Measurements from ENCODE around the gene MRPL12. TPM values are rescaled to one million over a fixed set of nuclear protein-coding genes. Genes with fewer than 3 reads are reported as not detected.

The MRPL12 gene
- total and polyA plus RNA-seq, 2 of the 13 experiments (the other 11 are each of a cell fraction or from before 2014, with no cell fraction given): 39.1 to 94.1 TPM

GRCh38 chr17:81690066-81690465, 13.1 kb upstream of the MRPL12 start:
- Histone ChIP-seq H3K9me3 (ENCODE audit: low read length) (no peaks in the 10 kb centered on the region), H3K4me1 (ENCODE audit: insufficient read depth, low read length) (peaks cover 9% of the 10 kb centered on the region), H3K27me3 (ENCODE audit: control insufficient read depth in 1 of 2, insufficient read depth in 2 of 2, low read length in 2 of 2) (no peaks in the 10 kb centered on the region; a peak in 1 of 5 replicates), H3K4me3 (replicated peaks in 1 of 3; ENCODE audit: insufficient read depth in 1 of 3, low read depth in 2 of 3, low read length in 3 of 3) (no peak overlapping the region), H3K79me2 (ENCODE audit: insufficient read depth, low read length) (peaks cover 10% of the 10 kb centered on the region), H2AFZ (ENCODE audit: low read length) (no peak overlapping the region), H4K20me1 (ENCODE audit: insufficient read depth, low read length) (no peaks in the 10 kb centered on the region), H3K27ac (ENCODE audit: extremely low read length, insufficient read depth, low read length) (no peak overlapping the region), H3K4me2 (ENCODE audit: low read depth, low read length) (no peak overlapping the region), H3K9ac (ENCODE audit: insufficient read depth, low read depth, low read length) (no peak overlapping the region), H3K36me3 (replicated peaks in 1 of 2; ENCODE audit: control insufficient read depth in 1 of 2, insufficient read depth in 2 of 2, low read length in 2 of 2) (peaks cover 71 to 93% of the 10 kb centered on the region in 2 experiments; a peak in 4 of 5 replicates)
- WGBS (ENCODE audit: low lambda C conversion rate): 97% methylated on average over 18 of the region's 18 CpGs
- BruUV-seq (replicated peaks): no TSS peak
- TF ChIP-seq RBFOX2 (IDR thresholded peaks at IDR 0.05; ENCODE audit: low read depth, low read length) (peak; percentile 12; the same call in 1 of the 2 replicates), TOE1 (CRISPR knock-in tag; IDR thresholded peaks at IDR 0.05) (no peak)
- ChIA-PET POLR2A (no interaction called here), CTCF (ENCODE audit: low intra/inter-chr PET ratio, low total read pairs) (no interaction called here)
- in situ Hi-C loops (cut with HindIII; ENCODE audit: extremely low pct_ligation_motif_present, low pct_unique_long_range_greater_than_20kb): no loop called here
- ATAC-seq (no peak), DNase-seq (ENCODE audit: low spot score) (no peak), FAIRE-seq (no peak)
- intact Hi-C loops (cut with micrococcal nuclease; ENCODE audit: unreplicated experiment): no loop called here

GRCh38 chr17:81690549-81690948, 12.6 kb upstream of the MRPL12 start:
- Histone ChIP-seq H3K27ac (ENCODE audit: extremely low read length, insufficient read depth, low read length) (no peak overlapping the region), H3K36me3 (replicated peaks in 1 of 2; ENCODE audit: control insufficient read depth in 1 of 2, insufficient read depth in 2 of 2, low read length in 2 of 2) (peaks cover 75 to 97% of the 10 kb centered on the region in 2 experiments), H3K4me1 (ENCODE audit: insufficient read depth, low read length) (peaks cover 4% of the 10 kb centered on the region), H3K79me2 (ENCODE audit: insufficient read depth, low read length) (peaks cover 5% of the 10 kb centered on the region), H3K4me2 (ENCODE audit: low read depth, low read length) (no peak overlapping the region), H3K27me3 (ENCODE audit: control insufficient read depth in 1 of 2, insufficient read depth in 2 of 2, low read length in 2 of 2) (no peaks in the 10 kb centered on the region; a peak in 1 of 5 replicates), H3K9ac (ENCODE audit: insufficient read depth, low read depth, low read length) (no peak overlapping the region), H3K4me3 (replicated peaks in 1 of 3; ENCODE audit: insufficient read depth in 1 of 3, low read depth in 2 of 3, low read length in 3 of 3) (no peak overlapping the region), H2AFZ (ENCODE audit: low read length) (no peak overlapping the region), H3K9me3 (ENCODE audit: low read length) (no peaks in the 10 kb centered on the region), H4K20me1 (ENCODE audit: insufficient read depth, low read length) (no peaks in the 10 kb centered on the region)
- 96% methylated on average over 17 of the region's 17 CpGs for WGBS (ENCODE audit: low lambda C conversion rate)
- CTCF ChIA-PET (ENCODE audit: low intra/inter-chr PET ratio, low total read pairs): no interaction called here
- TF ChIP-seq PTBP1 (IDR thresholded peaks at IDR 0.05; ENCODE audit: low read depth, low read length, poor library complexity, severe bottlenecking): no peak
- TF ChIP-seq MIXL1 (CRISPR knock-in tag; IDR thresholded peaks at IDR 0.05): no peak
- no peak for TF ChIP-seq THAP7 (CRISPR knock-in tag; IDR thresholded peaks at IDR 0.05)
- TF ChIP-seq ZNF607 (CRISPR knock-in tag; IDR thresholded peaks at IDR 0.05; ENCODE audit: borderline replicate concordance): no peak
- TF ChIP-seq RBFOX2 (IDR thresholded peaks at IDR 0.05; ENCODE audit: low read depth, low read length): peak; percentile 14; the same call in 1 of the 2 replicates
- POLR2A ChIA-PET: no interaction called here
- DNase-seq (ENCODE audit: low spot score): no peak
- no TSS peak for BruUV-seq (replicated peaks)
- intact Hi-C loops (cut with micrococcal nuclease; ENCODE audit: unreplicated experiment): no loop called here
- FAIRE-seq: no peak
- in situ Hi-C loops (cut with HindIII; ENCODE audit: extremely low pct_ligation_motif_present, low pct_unique_long_range_greater_than_20kb): no loop called here
- no peak for ATAC-seq

Data from HepG2 (cell line).